K562 (cell line): ENCODE data around the gene ACTL9. TPM values are rescaled to one million over a fixed set of nuclear protein-coding genes. Genes with fewer than 3 reads are reported as not detected.

Experiments used
- ATF3 ChIP-seq, 2 experiments: fragments of 450-650 bp in 1 of 2; sonication (generic) in 1 of 2; formaldehyde crosslinking in 1 of 2; IDR thresholded peaks in 1 of 2; conservative IDR thresholded peaks in 1 of 2; 2 replicates each; pipeline versions ENCODE4 v1.6.1 to v1.8.1; 2016 to 2023; ENCODE audit warnings: mild to moderate bottlenecking in 2 of 2, moderate library complexity in 2 of 2, inconsistent platforms in 1 of 2, missing genetic modification reagents in 1 of 2
- ATF7 ChIP-seq: fragments of 450-650 bp; IDR thresholded peaks from 2 replicates; pipeline ENCODE4 v1.7.1; 2014; ENCODE audit warnings: mild to moderate bottlenecking, moderate library complexity
- BCL6 ChIP-seq: fragments of 250-450 bp; sonication (Bioruptor Pico); IDR thresholded peaks from 2 replicates; pipeline ENCODE4 v1.4.0; 2020
- BHLHE40 ChIP-seq: IDR thresholded peaks from 2 replicates; pipeline ENCODE4 v1.6.1; 2011; ENCODE audit warnings: low read length, improper control_type of control experiment
- BMI1 ChIP-seq: fragments of 150-350 bp; IDR thresholded peaks from 2 replicates; pipeline ENCODE4 v1.6.1; 2014; ENCODE audit warnings: low read length
- BRD4 ChIP-seq: fragments of 200-600 bp; sonication (generic); IDR thresholded peaks from 2 replicates; pipeline ENCODE4 v1.6.1; 2017; ENCODE audit warnings: inconsistent platforms
- CAMTA2 ChIP-seq: fragments of 250-450 bp; sonication (Bioruptor Pico); conservative IDR thresholded peaks from 2 replicates; pipeline ENCODE4 v1.5.1; 2022
- NFE2 ChIP-seq: IDR thresholded peaks from 2 replicates; pipeline ENCODE4 v1.6.1; 2014; ENCODE audit warnings: antibody characterized with exemption, low read depth
- YBX1 ChIP-seq: fragments of 450-650 bp; IDR thresholded peaks from 2 replicates; pipeline ENCODE4 v1.7.1; 2016; ENCODE audit warnings: mild to moderate bottlenecking
- ZEB2 ChIP-seq: fragments of 450-650 bp; IDR thresholded peaks from 2 replicates; pipeline ENCODE4 v1.6.1; 2016
- ZNF121 ChIP-seq: sonication (generic); formaldehyde crosslinking; conservative IDR thresholded peaks from 2 replicates; pipeline ENCODE4 v1.8.0; 2022; ENCODE audit warnings: missing genetic modification reagents
- ZNF165 ChIP-seq: fragments of 250-450 bp; sonication (Bioruptor Pico); IDR thresholded peaks from 2 replicates; pipeline ENCODE4 v1.4.0; 2020; ENCODE audit warnings: borderline replicate concordance
- polyA plus RNA-seq, 8 experiments: library from polyadenylated mRNA; depleted of rRNA in 4 of 8; stranded (reverse) in 5 of 8; unstranded in 3 of 8; fragments of >200 nt; fragmentation: Nextera tagmentation in 2 of 8; fragmentation: Illumina TruSeq in 1 of 8; extraction: Ambion mirVana in 2 of 8; extraction: Trizol in 1 of 8; gene quantifications; 2 replicates each; pipeline versions ENCODE4 v1.2.1 to v1.2.3, GENCODE V29; 2011 to 2014; ENCODE audit warnings: inconsistent platforms in 1 of 8, missing spikeins in 1 of 8
- total RNA-seq, 7 experiments: library from RNA; depleted of rRNA in 6 of 7; stranded (reverse); fragments of >200 nt in 6 of 7; fragmentation: Illumina TruSeq in 2 of 7; extraction: Trizol in 2 of 7; gene quantifications; 2 replicates each; pipeline versions ENCODE4 v1.2.1 to v1.2.3, GENCODE V29; 2011 to 2021; ENCODE audit warnings: low replicate concordance in 1 of 7
- TF ChIP-seq, protein P1 (sequence below): fragments of 200-800 bp; sonication (Bioruptor generic); IDR thresholded peaks from 2 replicates; pipeline ENCODE4 v1.6.1; 2017; ENCODE audit warnings: missing genetic modification characterization, missing compliant biosample characterization
- TF ChIP-seq, protein P2 (sequence below), 2 experiments: fragments of 200-800 bp in 1 of 2; sonication (Bioruptor generic) in 1 of 2; sonication (generic) in 1 of 2; formaldehyde crosslinking in 1 of 2; IDR thresholded peaks in 1 of 2; conservative IDR thresholded peaks in 1 of 2; 2 replicates each; pipeline versions ENCODE4 v1.5.0 to v1.6.1; 2016 to 2020; ENCODE audit warnings: missing compliant biosample characterization in 1 of 2, missing genetic modification characterization in 1 of 2, missing genetic modification reagents in 1 of 2
- TF ChIP-seq, protein P3 (sequence below): fragments of 250-450 bp; sonication (Bioruptor Pico); IDR thresholded peaks from 2 replicates; pipeline ENCODE4 v1.4.0; 2020; ENCODE audit warnings: mild to moderate bottlenecking, moderate library complexity, borderline replicate concordance
- TF ChIP-seq, protein P4 (sequence below): sonication (generic); formaldehyde crosslinking; IDR thresholded peaks from 2 replicates; pipeline ENCODE4 v1.8.0; 2022; ENCODE audit warnings: mild to moderate bottlenecking, missing genetic modification reagents
- TF ChIP-seq, protein P5 (sequence below): fragments of 450-650 bp; IDR thresholded peaks from 2 replicates; pipeline ENCODE4 v1.7.1; 2018; ENCODE audit warnings: mild to moderate bottlenecking, low read depth; ENCODE audit not compliant: partially characterized antibody

The ACTL9 gene
- total and polyA plus RNA-seq, 9 of the 15 experiments (the other 6 are each of a cell fraction or from before 2014, with no cell fraction given) = not detected

GRCh38 chr19:8688930-8689329 is 9.7 kb downstream of the ACTL9 start (continued):
- TF ChIP-seq, protein P1, sequence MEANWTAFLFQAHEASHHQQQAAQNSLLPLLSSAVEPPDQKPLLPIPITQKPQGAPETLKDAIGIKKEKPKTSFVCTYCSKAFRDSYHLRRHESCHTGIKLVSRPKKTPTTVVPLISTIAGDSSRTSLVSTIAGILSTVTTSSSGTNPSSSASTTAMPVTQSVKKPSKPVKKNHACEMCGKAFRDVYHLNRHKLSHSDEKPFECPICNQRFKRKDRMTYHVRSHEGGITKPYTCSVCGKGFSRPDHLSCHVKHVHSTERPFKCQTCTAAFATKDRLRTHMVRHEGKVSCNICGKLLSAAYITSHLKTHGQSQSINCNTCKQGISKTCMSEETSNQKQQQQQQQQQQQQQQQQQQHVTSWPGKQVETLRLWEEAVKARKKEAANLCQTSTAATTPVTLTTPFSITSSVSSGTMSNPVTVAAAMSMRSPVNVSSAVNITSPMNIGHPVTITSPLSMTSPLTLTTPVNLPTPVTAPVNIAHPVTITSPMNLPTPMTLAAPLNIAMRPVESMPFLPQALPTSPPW (CRISPR knock-in tag) = peak; percentile 39; the same call in 1 of the 2 replicates
- TF ChIP-seq, protein P2, sequence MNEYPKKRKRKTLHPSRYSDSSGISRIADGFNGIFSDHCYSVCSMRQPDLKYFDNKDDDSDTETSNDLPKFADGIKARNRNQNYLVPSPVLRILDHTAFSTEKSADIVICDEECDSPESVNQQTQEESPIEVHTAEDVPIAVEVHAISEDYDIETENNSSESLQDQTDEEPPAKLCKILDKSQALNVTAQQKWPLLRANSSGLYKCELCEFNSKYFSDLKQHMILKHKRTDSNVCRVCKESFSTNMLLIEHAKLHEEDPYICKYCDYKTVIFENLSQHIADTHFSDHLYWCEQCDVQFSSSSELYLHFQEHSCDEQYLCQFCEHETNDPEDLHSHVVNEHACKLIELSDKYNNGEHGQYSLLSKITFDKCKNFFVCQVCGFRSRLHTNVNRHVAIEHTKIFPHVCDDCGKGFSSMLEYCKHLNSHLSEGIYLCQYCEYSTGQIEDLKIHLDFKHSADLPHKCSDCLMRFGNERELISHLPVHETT (CRISPR knock-in tag; conservative IDR thresholded peaks at IDR 0.05 in 1 of 2, IDR thresholded peaks at IDR 0.05 in 1 of 2) = peak in 1 of 2 experiments; percentile 83; a peak in 1 of 4 replicates
- TF ChIP-seq CAMTA2 = no peak
- TF ChIP-seq YBX1 = no peak
- no peak for TF ChIP-seq ZNF121
- TF ChIP-seq ATF7 = peak; percentile 95
- no peak for TF ChIP-seq BHLHE40
- TF ChIP-seq, protein P3, sequence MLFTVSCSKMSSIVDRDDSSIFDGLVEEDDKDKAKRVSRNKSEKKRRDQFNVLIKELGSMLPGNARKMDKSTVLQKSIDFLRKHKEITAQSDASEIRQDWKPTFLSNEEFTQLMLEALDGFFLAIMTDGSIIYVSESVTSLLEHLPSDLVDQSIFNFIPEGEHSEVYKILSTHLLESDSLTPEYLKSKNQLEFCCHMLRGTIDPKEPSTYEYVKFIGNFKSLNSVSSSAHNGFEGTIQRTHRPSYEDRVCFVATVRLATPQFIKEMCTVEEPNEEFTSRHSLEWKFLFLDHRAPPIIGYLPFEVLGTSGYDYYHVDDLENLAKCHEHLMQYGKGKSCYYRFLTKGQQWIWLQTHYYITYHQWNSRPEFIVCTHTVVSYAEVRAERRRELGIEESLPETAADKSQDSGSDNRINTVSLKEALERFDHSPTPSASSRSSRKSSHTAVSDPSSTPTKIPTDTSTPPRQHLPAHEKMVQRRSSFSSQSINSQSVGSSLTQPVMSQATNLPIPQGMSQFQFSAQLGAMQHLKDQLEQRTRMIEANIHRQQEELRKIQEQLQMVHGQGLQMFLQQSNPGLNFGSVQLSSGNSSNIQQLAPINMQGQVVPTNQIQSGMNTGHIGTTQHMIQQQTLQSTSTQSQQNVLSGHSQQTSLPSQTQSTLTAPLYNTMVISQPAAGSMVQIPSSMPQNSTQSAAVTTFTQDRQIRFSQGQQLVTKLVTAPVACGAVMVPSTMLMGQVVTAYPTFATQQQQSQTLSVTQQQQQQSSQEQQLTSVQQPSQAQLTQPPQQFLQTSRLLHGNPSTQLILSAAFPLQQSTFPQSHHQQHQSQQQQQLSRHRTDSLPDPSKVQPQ (CRISPR knock-in tag) = no peak
- peak; percentile 74 for TF ChIP-seq NFE2
- TF ChIP-seq ATF3 (IDR thresholded peaks at IDR 0.05) = peak; percentile 70; the same call in 1 of the 2 replicates
- TF ChIP-seq ATF3 (CRISPR knock-in tag; conservative IDR thresholded peaks at IDR 0.05) = no peak
- TF ChIP-seq, protein P4, sequence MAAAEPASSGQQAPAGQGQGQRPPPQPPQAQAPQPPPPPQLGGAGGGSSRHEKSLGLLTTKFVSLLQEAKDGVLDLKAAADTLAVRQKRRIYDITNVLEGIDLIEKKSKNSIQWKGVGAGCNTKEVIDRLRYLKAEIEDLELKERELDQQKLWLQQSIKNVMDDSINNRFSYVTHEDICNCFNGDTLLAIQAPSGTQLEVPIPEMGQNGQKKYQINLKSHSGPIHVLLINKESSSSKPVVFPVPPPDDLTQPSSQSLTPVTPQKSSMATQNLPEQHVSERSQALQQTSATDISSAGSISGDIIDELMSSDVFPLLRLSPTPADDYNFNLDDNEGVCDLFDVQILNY (CRISPR knock-in tag) = no peak
- no peak for TF ChIP-seq BRD4
- TF ChIP-seq, protein P5, sequence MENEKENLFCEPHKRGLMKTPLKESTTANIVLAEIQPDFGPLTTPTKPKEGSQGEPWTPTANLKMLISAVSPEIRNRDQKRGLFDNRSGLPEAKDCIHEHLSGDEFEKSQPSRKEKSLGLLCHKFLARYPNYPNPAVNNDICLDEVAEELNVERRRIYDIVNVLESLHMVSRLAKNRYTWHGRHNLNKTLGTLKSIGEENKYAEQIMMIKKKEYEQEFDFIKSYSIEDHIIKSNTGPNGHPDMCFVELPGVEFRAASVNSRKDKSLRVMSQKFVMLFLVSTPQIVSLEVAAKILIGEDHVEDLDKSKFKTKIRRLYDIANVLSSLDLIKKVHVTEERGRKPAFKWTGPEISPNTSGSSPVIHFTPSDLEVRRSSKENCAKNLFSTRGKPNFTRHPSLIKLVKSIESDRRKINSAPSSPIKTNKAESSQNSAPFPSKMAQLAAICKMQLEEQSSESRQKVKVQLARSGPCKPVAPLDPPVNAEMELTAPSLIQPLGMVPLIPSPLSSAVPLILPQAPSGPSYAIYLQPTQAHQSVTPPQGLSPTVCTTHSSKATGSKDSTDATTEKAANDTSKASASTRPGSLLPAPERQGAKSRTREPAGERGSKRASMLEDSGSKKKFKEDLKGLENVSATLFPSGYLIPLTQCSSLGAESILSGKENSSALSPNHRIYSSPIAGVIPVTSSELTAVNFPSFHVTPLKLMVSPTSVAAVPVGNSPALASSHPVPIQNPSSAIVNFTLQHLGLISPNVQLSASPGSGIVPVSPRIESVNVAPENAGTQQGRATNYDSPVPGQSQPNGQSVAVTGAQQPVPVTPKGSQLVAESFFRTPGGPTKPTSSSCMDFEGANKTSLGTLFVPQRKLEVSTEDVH = no peak
- TF ChIP-seq BCL6 (CRISPR knock-in tag) = 0 out of 2 replicates have a peak, but pooled peaks have one; percentile 41
- peak; percentile 78 for TF ChIP-seq ZEB2
- no peak for TF ChIP-seq ZNF165 (CRISPR knock-in tag)
- no peak for TF ChIP-seq BMI1
